SU-DHL-6 (cell line): Measurements from ENCODE around the gene DTX3.

Experiments used
- EZH2phosphoT487 ChIP-seq: fragments of 200-600 bp; sonication (generic), shearing (Covaris generic); conservative IDR thresholded peaks from 2 replicates; pipeline ENCODE4 v1.6.1; 2018; ENCODE audit warnings: mild to moderate bottlenecking, antibody characterized with exemption, low read length, moderate library complexity, mixed read lengths
- TF ChIP-seq, protein P1 (sequence below): fragments of 200-600 bp; sonication (generic); IDR thresholded peaks from one replicate; pipeline ENCODE4 v1.5.1; 2017; ENCODE audit warnings: antibody characterized with exemption, mild to moderate bottlenecking, low read length, moderate library complexity; ENCODE audit not compliant: insufficient read depth, poor library complexity, severe bottlenecking

DNA sequence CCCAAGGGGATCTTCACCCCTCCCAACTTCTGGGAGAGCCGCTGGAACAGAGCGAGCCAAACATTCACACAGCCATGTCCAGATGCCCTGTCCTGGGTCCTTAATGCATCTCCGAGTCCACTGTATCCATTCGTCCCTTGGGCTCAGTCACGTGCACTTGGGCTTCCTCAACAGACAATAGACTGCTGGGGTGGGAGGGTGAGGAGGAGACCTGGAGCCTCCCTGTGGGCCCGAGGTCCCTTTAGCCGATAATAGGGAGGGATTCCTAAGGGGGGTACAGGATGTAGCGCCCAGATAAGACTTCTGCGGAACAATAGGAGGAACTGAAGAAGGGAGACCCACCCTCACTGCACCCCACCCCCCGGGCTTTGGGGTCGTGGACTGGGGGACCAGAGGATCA is 13.3 kb downstream of the DTX3 start:
- TF ChIP-seq, protein P1, sequence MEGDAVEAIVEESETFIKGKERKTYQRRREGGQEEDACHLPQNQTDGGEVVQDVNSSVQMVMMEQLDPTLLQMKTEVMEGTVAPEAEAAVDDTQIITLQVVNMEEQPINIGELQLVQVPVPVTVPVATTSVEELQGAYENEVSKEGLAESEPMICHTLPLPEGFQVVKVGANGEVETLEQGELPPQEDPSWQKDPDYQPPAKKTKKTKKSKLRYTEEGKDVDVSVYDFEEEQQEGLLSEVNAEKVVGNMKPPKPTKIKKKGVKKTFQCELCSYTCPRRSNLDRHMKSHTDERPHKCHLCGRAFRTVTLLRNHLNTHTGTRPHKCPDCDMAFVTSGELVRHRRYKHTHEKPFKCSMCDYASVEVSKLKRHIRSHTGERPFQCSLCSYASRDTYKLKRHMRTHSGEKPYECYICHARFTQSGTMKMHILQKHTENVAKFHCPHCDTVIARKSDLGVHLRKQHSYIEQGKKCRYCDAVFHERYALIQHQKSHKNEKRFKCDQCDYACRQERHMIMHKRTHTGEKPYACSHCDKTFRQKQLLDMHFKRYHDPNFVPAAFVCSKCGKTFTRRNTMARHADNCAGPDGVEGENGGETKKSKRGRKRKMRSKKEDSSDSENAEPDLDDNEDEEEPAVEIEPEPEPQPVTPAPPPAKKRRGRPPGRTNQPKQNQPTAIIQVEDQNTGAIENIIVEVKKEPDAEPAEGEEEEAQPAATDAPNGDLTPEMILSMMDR: no peak
- TF ChIP-seq EZH2phosphoT487: no peak
